Activated CD8-positive, alpha-beta T cell treated with anti-CD3 and anti-CD28 coated beads, Interleukin-2, amount 10 ng/mL, durations not matched to agents 7 days and 5 days (primary cell): ENCODE results near the gene CELA3B. TPM values are rescaled to one million over a fixed set of nuclear protein-coding genes. Genes with fewer than 3 reads are reported as not detected.
A peak's percentile ranks its signal among the peaks of the same experiment; 100 is the strongest.
"Not testable (repeated sequence)": the region's sequence is repeated elsewhere in the genome, so short reads cannot be mapped to it uniquely, and the experiment has no call there.

Source experiments
- ATAC-seq: fragments of 150-1000 bp; cut with Tn5 transposase; one replicate; pipeline ENCODE4 v1.10.0; 2021; ENCODE audit warnings: moderate library complexity
- CTCF ChIA-PET: fragments of 350-600 bp; sonication (Branson Sonifier 250); formaldehyde crosslinking; loops from one replicate; lab custom pipeline; 2021; ENCODE audit warnings: antibody characterized with exemption; lab: Charles Lee
- POLR2A ChIA-PET: fragments of 350-600 bp; sonication (Branson Sonifier 250); formaldehyde crosslinking; loops from one replicate; lab custom pipeline; 2021; ENCODE audit warnings: antibody characterized with exemption; lab: Charles Lee
- DNase-seq: peaks from one replicate; pipeline ENCODE4 v3.0.0-alpha.2; 2020
- H3K27ac Mint-ChIP-seq: one replicate; pipeline ENCODE4 v1.8.0; 2021; ENCODE audit warnings: mild to moderate bottlenecking, mixed read lengths
- H3K27me3 Mint-ChIP-seq: one replicate; pipeline ENCODE4 v1.8.0; 2021; ENCODE audit warnings: low read depth, mixed read lengths
- H3K36me3 Mint-ChIP-seq: one replicate; pipeline ENCODE4 v1.8.0; 2021; ENCODE audit warnings: low read depth, mixed read lengths
- H3K4me1 Mint-ChIP-seq: one replicate; pipeline ENCODE4 v1.8.0; 2021; ENCODE audit warnings: low read depth, mixed read lengths
- H3K4me3 Mint-ChIP-seq: one replicate; pipeline ENCODE4 v1.8.0; 2021; ENCODE audit warnings: mild to moderate bottlenecking, mixed read lengths
- H3K9me3 Mint-ChIP-seq: one replicate; pipeline ENCODE4 v1.8.0; 2022; ENCODE audit warnings: mixed read lengths; ENCODE audit not compliant: insufficient read depth
- total RNA-seq, 2 experiments: library from RNA; stranded (reverse); gene quantifications; one replicate each; pipeline ENCODE4 v1.2.3, GENCODE V29; 2021

The CELA3B gene
- total RNA-seq, 2 experiments from 2014 or later = not detected

- H3K27ac Mint-ChIP-seq = no peak overlapping the region
- peaks cover 15% of the 10 kb centered on the region for H3K4me1 Mint-ChIP-seq
- H3K9me3 Mint-ChIP-seq = no peaks in the 10 kb centered on the region
- H3K36me3 Mint-ChIP-seq = no peaks in the 10 kb centered on the region
- CTCF ChIA-PET = interaction anchor here (1.1 to 1.3 kb wide), 2 partner anchors 12 to 15 kb away, joined by 4 to 6 read pairs; no protein-coding TSS in a partner anchor
- no peak for DNase-seq
- no peak for ATAC-seq
- POLR2A ChIA-PET = no interaction called here
- H3K4me3 Mint-ChIP-seq = no peak overlapping the region
- H3K27me3 Mint-ChIP-seq = no peaks in the 10 kb centered on the region
These were observed 25.5 kb upstream of the CELA3B start for GRCh38 chr1:21951226-21951870.

GRCh38 chr1:21952786-21953520 is 23.9 kb upstream of the CELA3B start:
- DNase-seq (no peak), ATAC-seq (no peak)
- H3K36me3 Mint-ChIP-seq = no peaks in the 10 kb centered on the region
- H3K4me1 Mint-ChIP-seq = peaks cover 28% of the 10 kb centered on the region
- H3K4me3 Mint-ChIP-seq = no peak overlapping the region
- POLR2A ChIA-PET = no interaction called here
- no peak overlapping the region for H3K27ac Mint-ChIP-seq
- CTCF ChIA-PET = no interaction called here
- no peaks in the 10 kb centered on the region for H3K9me3 Mint-ChIP-seq
- no peaks in the 10 kb centered on the region for H3K27me3 Mint-ChIP-seq

GRCh38 chr1:21955058-21955457 is 21.8 kb upstream of the CELA3B start:
- H3K9me3 Mint-ChIP-seq = no peaks in the 10 kb centered on the region
- POLR2A ChIA-PET = interaction anchor here (1.1 kb wide), 1 partner anchor 45 kb away, joined by 3 read pairs; no protein-coding TSS in a partner anchor
- H3K27me3 Mint-ChIP-seq = no peaks in the 10 kb centered on the region
- DNase-seq = no peak
- no peak overlapping the region for H3K4me3 Mint-ChIP-seq
- ATAC-seq = no peak
- H3K27ac Mint-ChIP-seq = no peak overlapping the region
- H3K36me3 Mint-ChIP-seq = no peaks in the 10 kb centered on the region
- CTCF ChIA-PET = interaction anchor here (1.8 kb wide), 1 partner anchor 151 kb away, joined by 4 read pairs; no protein-coding TSS in a partner anchor
- H3K4me1 Mint-ChIP-seq = peaks cover 35% of the 10 kb centered on the region

GRCh38 chr1:21955501-21956281 is 21.1 kb upstream of the CELA3B start:
- ChIA-PET CTCF (interaction anchor here (0.8 to 1.8 kb wide), 4 partner anchors 10 to 232 kb away, joined by 3 to 4 read pairs (median 4); no protein-coding TSS in a partner anchor), POLR2A (interaction anchor here (1.1 kb wide), 1 partner anchor 46 kb away, joined by 3 read pairs; no protein-coding TSS in a partner anchor)
- Mint-ChIP-seq H3K27me3 (no peaks in the 10 kb centered on the region), H3K27ac (peak overlapping the region; percentile 76), H3K4me3 (peak overlapping the region; percentile 56), H3K36me3 (no peaks in the 10 kb centered on the region), H3K4me1 (peaks cover 35% of the 10 kb centered on the region), H3K9me3 (no peaks in the 10 kb centered on the region)
- DNase-seq (peak; percentile 42), ATAC-seq (no peak)

- no peaks in the 10 kb centered on the region for H3K36me3 Mint-ChIP-seq
- H3K27me3 Mint-ChIP-seq = no peaks in the 10 kb centered on the region
- H3K27ac Mint-ChIP-seq = peak overlapping the region; percentile 76
- DNase-seq = peak; percentile 41
- ChIA-PET CTCF (interaction anchor here (0.8 to 1.8 kb wide), 5 partner anchors 8 to 233 kb away, joined by 3 to 4 read pairs (median 3); no protein-coding TSS in a partner anchor), POLR2A (no interaction called here)
- ATAC-seq = peak; percentile 83
- H3K4me3 Mint-ChIP-seq = peak overlapping the region; percentile 56
- H3K9me3 Mint-ChIP-seq = no peaks in the 10 kb centered on the region
- peaks cover 35% of the 10 kb centered on the region for H3K4me1 Mint-ChIP-seq
These were observed 19.9 kb upstream of the CELA3B start for GRCh38 chr1:21956720-21957552.

GRCh38 chr1:21961337-21961736 is 15.5 kb upstream of the CELA3B start:
- H3K27ac Mint-ChIP-seq = no peak overlapping the region
- H3K27me3 Mint-ChIP-seq = no peaks in the 10 kb centered on the region
- H3K36me3 Mint-ChIP-seq = no peaks in the 10 kb centered on the region
- no peak overlapping the region for H3K4me3 Mint-ChIP-seq
- ChIA-PET POLR2A (no interaction called here), CTCF (no interaction called here)
- H3K9me3 Mint-ChIP-seq = no peaks in the 10 kb centered on the region
- H3K4me1 Mint-ChIP-seq = peaks cover 27% of the 10 kb centered on the region
- DNase-seq (no peak), ATAC-seq (no peak)

GRCh38 chr1:21961799-21962198 is 15.0 kb upstream of the CELA3B start:
- Mint-ChIP-seq H3K4me3 (no peak overlapping the region), H3K27ac (no peak overlapping the region), H3K36me3 (no peaks in the 10 kb centered on the region), H3K9me3 (no peaks in the 10 kb centered on the region), H3K27me3 (no peaks in the 10 kb centered on the region), H3K4me1 (peaks cover 22% of the 10 kb centered on the region)
- CTCF ChIA-PET = no interaction called here
- POLR2A ChIA-PET = no interaction called here
- DNase-seq (no peak), ATAC-seq (no peak)

- POLR2A ChIA-PET = interaction anchor here (0.7 kb wide), 1 partner anchor 61 kb away, joined by 4 read pairs; no protein-coding TSS in a partner anchor
These were observed 13.2 kb upstream of the CELA3B start for GRCh38 chr1:21963477-21964217.

GRCh38 chr1:21966247-21967000 is 10.4 kb upstream of the CELA3B start:
- H3K4me1 Mint-ChIP-seq = peaks cover 3% of the 10 kb centered on the region
- CTCF ChIA-PET = no interaction called here
- H3K9me3 Mint-ChIP-seq = no peaks in the 10 kb centered on the region
- ATAC-seq (no peak), DNase-seq (no peak)
- no peaks in the 10 kb centered on the region for H3K36me3 Mint-ChIP-seq
- no peak overlapping the region for H3K4me3 Mint-ChIP-seq
- POLR2A ChIA-PET = no interaction called here
- no peaks in the 10 kb centered on the region for H3K27me3 Mint-ChIP-seq
- no peak overlapping the region for H3K27ac Mint-ChIP-seq

More at GRCh38 chr1:21963477-21964217, 13.2 kb upstream of the CELA3B start:
- H3K27ac Mint-ChIP-seq = peak overlapping the region; percentile 71
- CTCF ChIA-PET = interaction anchor here (0.7 to 2.1 kb wide), 12 partner anchors 9 to 261 kb away, joined by 3 to 10 read pairs (median 4); no protein-coding TSS in a partner anchor
- peak; percentile 98 for ATAC-seq
- H3K4me1 Mint-ChIP-seq = peaks cover 4% of the 10 kb centered on the region
- H3K9me3 Mint-ChIP-seq = no peaks in the 10 kb centered on the region
- H3K27me3 Mint-ChIP-seq = no peaks in the 10 kb centered on the region
- peak; percentile 88 for DNase-seq
- no peak overlapping the region for H3K4me3 Mint-ChIP-seq
- H3K36me3 Mint-ChIP-seq = no peaks in the 10 kb centered on the region

- H3K9me3 Mint-ChIP-seq, H3K36me3 Mint-ChIP-seq, H3K27me3 Mint-ChIP-seq, H3K4me1 Mint-ChIP-seq, CTCF ChIA-PET, H3K27ac Mint-ChIP-seq, H3K4me3 Mint-ChIP-seq, POLR2A ChIA-PET, ATAC-seq, DNase-seq: not testable (repeated sequence)
These were observed 9.6 kb upstream of the CELA3B start for GRCh38 chr1:21967216-21967615.
